Endothelial cell (in vitro differentiated cells): ENCODE results near the gene KLHL42. TPM values are rescaled to one million over a fixed set of nuclear protein-coding genes. Genes with fewer than 3 reads are reported as not detected.

Experiments used
- DNase-seq: peaks from one replicate; pipeline ENCODE4 v3.0.0; 2021; ENCODE audit warnings: low spot score
- H3K27ac Mint-ChIP-seq: one replicate; pipeline ENCODE4 v1.8.0; 2021; ENCODE audit warnings: mixed read lengths, inconsistent platforms; ENCODE audit not compliant: unreplicated experiment
- H3K27me3 Mint-ChIP-seq: one replicate; pipeline ENCODE4 v1.8.0; 2021; ENCODE audit warnings: mild to moderate bottlenecking, moderate library complexity, mixed read lengths, inconsistent platforms; ENCODE audit not compliant: unreplicated experiment
- H3K36me3 Mint-ChIP-seq: one replicate; pipeline ENCODE4 v1.8.0; 2021; ENCODE audit warnings: mild to moderate bottlenecking, low read depth, mixed read lengths, inconsistent platforms; ENCODE audit not compliant: unreplicated experiment
- H3K4me1 Mint-ChIP-seq: one replicate; pipeline ENCODE4 v1.8.0; 2021; ENCODE audit warnings: mild to moderate bottlenecking, mixed read lengths, inconsistent platforms; ENCODE audit not compliant: unreplicated experiment
- H3K4me3 Mint-ChIP-seq: one replicate; pipeline ENCODE4 v1.8.0; 2021; ENCODE audit warnings: mild to moderate bottlenecking, mixed read lengths, inconsistent platforms; ENCODE audit not compliant: unreplicated experiment
- H3K9me3 Mint-ChIP-seq: one replicate; pipeline ENCODE4 v1.8.0; 2021; ENCODE audit warnings: mixed read lengths, inconsistent platforms; ENCODE audit not compliant: unreplicated experiment
- CTCF ChIP-seq: fragments of 200-600 bp; sonication (generic); IDR thresholded peaks from one replicate; pipeline ENCODE4 v1.5.0; 2021; ENCODE audit warnings: antibody characterized with exemption; ENCODE audit not compliant: unreplicated experiment
- total RNA-seq: library from RNA; stranded (reverse); fragmentation: NEBNext Ultra II Directional; extraction: Animal tissue kit (Norgen Biotek cat#: 25700); gene quantifications from one replicate; pipeline ENCODE4 v1.2.1, GENCODE V29; 2021; ENCODE audit not compliant: unreplicated experiment

KLHL42 gene
- total RNA-seq, 1 donor from 2014 or later, result 27.3 TPM

GRCh38 chr12:27807063-27807703 is 27.1 kb downstream of the KLHL42 start:
- Mint-ChIP-seq H3K4me1 (peaks cover 10% of the 10 kb centered on the region), H3K27ac (no peak overlapping the region), H3K4me3 (no peak overlapping the region), H3K9me3 (no peaks in the 10 kb centered on the region), H3K36me3 (no peaks in the 10 kb centered on the region), H3K27me3 (peaks cover 1% of the 10 kb centered on the region)
- TF ChIP-seq CTCF, result no peak
- no peak for DNase-seq

- DNase-seq, result no peak
- H3K36me3 Mint-ChIP-seq, result no peaks in the 10 kb centered on the region
- no peak for TF ChIP-seq CTCF
- H3K4me1 Mint-ChIP-seq, result peaks cover 10% of the 10 kb centered on the region
- H3K27ac Mint-ChIP-seq, result no peak overlapping the region
- H3K9me3 Mint-ChIP-seq, result no peaks in the 10 kb centered on the region
- peaks cover 1% of the 10 kb centered on the region for H3K27me3 Mint-ChIP-seq
- H3K4me3 Mint-ChIP-seq, result no peak overlapping the region
Observed at GRCh38 chr12:27808841-27809240, 28.8 kb downstream of the KLHL42 start.

GRCh38 chr12:27810756-27811155 is 30.7 kb downstream of the KLHL42 start:
- no peak for DNase-seq
- H3K4me1 Mint-ChIP-seq, result peaks cover 10% of the 10 kb centered on the region
- no peak overlapping the region for H3K4me3 Mint-ChIP-seq
- H3K27ac Mint-ChIP-seq, result no peak overlapping the region
- no peaks in the 10 kb centered on the region for H3K36me3 Mint-ChIP-seq
- H3K9me3 Mint-ChIP-seq, result no peaks in the 10 kb centered on the region
- no peaks in the 10 kb centered on the region for H3K27me3 Mint-ChIP-seq
- TF ChIP-seq CTCF, result no peak

- DNase-seq, result no peak
- Mint-ChIP-seq H3K4me1 (no peaks in the 10 kb centered on the region), H3K27me3 (peaks cover 4% of the 10 kb centered on the region), H3K9me3 (no peaks in the 10 kb centered on the region), H3K36me3 (no peaks in the 10 kb centered on the region), H3K4me3 (no peak overlapping the region), H3K27ac (no peak overlapping the region)
- TF ChIP-seq CTCF, result no peak
Observed at GRCh38 chr12:27812502-27812901, 32.5 kb downstream of the KLHL42 start.

GRCh38 chr12:27814411-27814810 is 34.4 kb downstream of the KLHL42 start:
- TF ChIP-seq CTCF, result no peak
- Mint-ChIP-seq H3K27me3 (peaks cover 5% of the 10 kb centered on the region), H3K36me3 (no peaks in the 10 kb centered on the region), H3K4me3 (no peak overlapping the region), H3K27ac (no peak overlapping the region), H3K4me1 (no peaks in the 10 kb centered on the region), H3K9me3 (no peaks in the 10 kb centered on the region)
- no peak for DNase-seq
